Measurements from ENCODE around the gene TRAM2.
A peak's percentile ranks its signal among the peaks of the same experiment; 100 is the strongest.

Gene TRAM2

GRCh38 chr6:52519618-52520017, 57.2 kb downstream of the TRAM2 start:
- Histone ChIP-seq H3K27me3 (ENCODE audit: control insufficient read depth in 3 of 3, insufficient read depth in 3 of 3, low read depth in 1 of 3, low read length in 3 of 3) (no peaks in the 10 kb centered on the region), H2BK15ac (ENCODE audit: low read length) (no peak overlapping the region), H3K36me3 (replicated peaks in 1 of 2; ENCODE audit: control insufficient read depth in 2 of 2, insufficient read depth in 2 of 2, low read length in 2 of 2) (peaks cover 2 to 22% of the 10 kb centered on the region in 2 donors), H2BK5ac (ENCODE audit: low read length) (no peak overlapping the region), H2AFZ (ENCODE audit: low read length) (no peak overlapping the region), H4K91ac (ENCODE audit: low read depth, low read length, poor library complexity) (no peak overlapping the region), H3K27ac (replicated peaks; ENCODE audit: low read length) (no peak overlapping the region), H3K18ac (ENCODE audit: low read length) (no peak overlapping the region), H3K4me1 (ENCODE audit: control insufficient read depth in 2 of 2, insufficient read depth in 1 of 2, low read depth in 1 of 2, low read length in 2 of 2) (peaks cover 12 to 22% of the 10 kb centered on the region in 2 donors), H3K14ac (ENCODE audit: low read length) (no peak overlapping the region), H3K9ac (ENCODE audit: low read depth, low read length, poor library complexity) (no peak overlapping the region), H4K8ac (ENCODE audit: low read depth, low read length) (no peak overlapping the region), H3K9me3 (replicated peaks in 1 of 2; ENCODE audit: control insufficient read depth in 2 of 2, insufficient read depth in 1 of 2, low read depth in 1 of 2, low read length in 2 of 2) (no peaks in the 10 kb centered on the region), H3K4me3 (ENCODE audit: low read length in 2 of 2) (no peak overlapping the region), H2BK120ac (ENCODE audit: low read depth, low read length) (no peak overlapping the region), H2BK12ac (ENCODE audit: low read length) (no peak overlapping the region), H3K4ac (ENCODE audit: low read length) (no peak overlapping the region), H2AK5ac (ENCODE audit: low read depth, low read length) (no peak overlapping the region), H3K23ac (ENCODE audit: low read depth, low read length, poor library complexity) (no peak overlapping the region), H3K79me1 (ENCODE audit: low read depth, low read length) (peaks cover 2% of the 10 kb centered on the region), H3K4me2 (ENCODE audit: insufficient read depth, low read length, poor library complexity, severe bottlenecking) (no peak overlapping the region)
- no CpG with 5 or more reads among the region's 4 CpGs for WGBS, 2 donors (ENCODE audit: extremely low coverage in 2 of 2, insufficient read length in 2 of 2, insufficient replicate concordance in 1 of 2)
- DNase-seq (ENCODE audit: low spot score): no peak

- peaks cover 14 to 27% of the 10 kb centered on the region in 2 donors for H3K4me1 ChIP-seq (ENCODE audit: control insufficient read depth in 2 of 2, insufficient read depth in 1 of 2, low read depth in 1 of 2, low read length in 2 of 2)
- no peak overlapping the region for H3K4ac ChIP-seq (ENCODE audit: low read length)
- DNase-seq (ENCODE audit: low spot score): no peak
- H3K27ac ChIP-seq (replicated peaks; ENCODE audit: low read length): no peak overlapping the region
- peak overlapping the region; percentile 26 for H2AK5ac ChIP-seq (ENCODE audit: low read depth, low read length)
- H3K27me3 ChIP-seq (ENCODE audit: control insufficient read depth in 3 of 3, insufficient read depth in 3 of 3, low read depth in 1 of 3, low read length in 3 of 3): no peaks in the 10 kb centered on the region
- peak overlapping the region; percentile 14 for H3K14ac ChIP-seq (ENCODE audit: low read length)
- H3K79me1 ChIP-seq (ENCODE audit: low read depth, low read length): peaks cover 2% of the 10 kb centered on the region
- H2BK12ac ChIP-seq (ENCODE audit: low read length): no peak overlapping the region
- no peaks in the 10 kb centered on the region for H3K9me3 ChIP-seq (replicated peaks in 1 of 2; ENCODE audit: control insufficient read depth in 2 of 2, insufficient read depth in 1 of 2, low read depth in 1 of 2, low read length in 2 of 2)
- no CpG with 5 or more reads among the region's 13 CpGs for WGBS, 2 donors (ENCODE audit: extremely low coverage in 2 of 2, insufficient read length in 2 of 2, insufficient replicate concordance in 1 of 2)
- no peak overlapping the region for H2BK120ac ChIP-seq (ENCODE audit: low read depth, low read length)
- peak overlapping the region; percentile 83 for H3K18ac ChIP-seq (ENCODE audit: low read length)
- H2BK5ac ChIP-seq (ENCODE audit: low read length): no peak overlapping the region
- H3K4me3 ChIP-seq (ENCODE audit: low read length in 2 of 2): no peak overlapping the region
- no peak overlapping the region for H2BK15ac ChIP-seq (ENCODE audit: low read length)
- peaks cover 4 to 34% of the 10 kb centered on the region in 2 donors for H3K36me3 ChIP-seq (replicated peaks in 1 of 2; ENCODE audit: control insufficient read depth in 2 of 2, insufficient read depth in 2 of 2, low read length in 2 of 2)
- peak overlapping the region; percentile 61 for H3K23ac ChIP-seq (ENCODE audit: low read depth, low read length, poor library complexity)
- H4K8ac ChIP-seq (ENCODE audit: low read depth, low read length): no peak overlapping the region
- H4K91ac ChIP-seq (ENCODE audit: low read depth, low read length, poor library complexity): no peak overlapping the region
- no peak overlapping the region for H3K4me2 ChIP-seq (ENCODE audit: insufficient read depth, low read length, poor library complexity, severe bottlenecking)
- peak overlapping the region; percentile 79 for H2AFZ ChIP-seq (ENCODE audit: low read length)
- H3K9ac ChIP-seq (ENCODE audit: low read depth, low read length, poor library complexity): no peak overlapping the region
Observed at GRCh38 chr6:52518279-52518945, 58.4 kb downstream of the TRAM2 start.

GRCh38 chr6:52517502-52518278, 59.2 kb downstream of the TRAM2 start:
- Histone ChIP-seq H3K4ac (ENCODE audit: low read length) (no peak overlapping the region), H4K91ac (ENCODE audit: low read depth, low read length, poor library complexity) (peak overlapping the region; percentile 66), H3K27ac (replicated peaks; ENCODE audit: low read length) (peak overlapping the region; percentile 42), H3K27me3 (ENCODE audit: control insufficient read depth in 3 of 3, insufficient read depth in 3 of 3, low read depth in 1 of 3, low read length in 3 of 3) (no peaks in the 10 kb centered on the region), H2BK5ac (ENCODE audit: low read length) (no peak overlapping the region), H2BK12ac (ENCODE audit: low read length) (no peak overlapping the region), H2AK5ac (ENCODE audit: low read depth, low read length) (peak overlapping the region; percentile 26), H3K9me3 (replicated peaks in 1 of 2; ENCODE audit: control insufficient read depth in 2 of 2, insufficient read depth in 1 of 2, low read depth in 1 of 2, low read length in 2 of 2) (no peaks in the 10 kb centered on the region), H3K9ac (ENCODE audit: low read depth, low read length, poor library complexity) (peak overlapping the region; percentile 21), H2BK120ac (ENCODE audit: low read depth, low read length) (no peak overlapping the region), H2AFZ (ENCODE audit: low read length) (peak overlapping the region; percentile 79), H3K4me3 (ENCODE audit: low read length in 2 of 2) (no peak overlapping the region), H3K18ac (ENCODE audit: low read length) (peak overlapping the region; percentile 83), H3K23ac (ENCODE audit: low read depth, low read length, poor library complexity) (peak overlapping the region; percentile 61), H3K79me1 (ENCODE audit: low read depth, low read length) (peaks cover 2% of the 10 kb centered on the region), H3K14ac (ENCODE audit: low read length) (peak overlapping the region; percentile 14), H3K4me2 (ENCODE audit: insufficient read depth, low read length, poor library complexity, severe bottlenecking) (no peak overlapping the region), H4K8ac (ENCODE audit: low read depth, low read length) (no peak overlapping the region), H3K4me1 (ENCODE audit: control insufficient read depth in 2 of 2, insufficient read depth in 1 of 2, low read depth in 1 of 2, low read length in 2 of 2) (peaks cover 14 to 27% of the 10 kb centered on the region in 2 donors), H3K36me3 (replicated peaks in 1 of 2; ENCODE audit: control insufficient read depth in 2 of 2, insufficient read depth in 2 of 2, low read length in 2 of 2) (peaks cover 4 to 41% of the 10 kb centered on the region in 2 donors), H2BK15ac (ENCODE audit: low read length) (no peak overlapping the region)
- DNase-seq (ENCODE audit: low spot score): peak; percentile 36
- WGBS, 2 donors (ENCODE audit: extremely low coverage in 2 of 2, insufficient read length in 2 of 2, insufficient replicate concordance in 1 of 2): no CpG with 5 or more reads among the region's 14 CpGs

DNA sequence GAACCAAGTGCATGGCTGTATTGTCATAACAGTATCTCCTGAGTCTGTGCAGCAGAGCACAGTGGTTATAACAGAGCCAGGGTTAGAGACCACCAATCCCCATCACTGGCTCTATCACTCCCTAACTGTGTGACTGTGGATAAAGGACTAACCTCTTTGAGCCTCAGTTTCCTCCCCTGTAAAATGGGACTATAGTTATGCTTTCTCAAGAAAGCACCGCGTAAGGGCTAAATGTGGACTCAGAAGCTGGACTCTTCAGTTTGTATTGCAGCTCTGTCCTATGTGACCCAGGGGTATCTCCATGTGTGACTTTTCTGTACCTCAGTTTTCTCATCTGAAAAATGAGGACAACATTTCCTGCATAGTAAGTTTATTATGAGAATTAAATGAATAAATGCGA, 59.9 kb downstream of the TRAM2 start:
- no peak for DNase-seq (ENCODE audit: low spot score)
- Histone ChIP-seq H3K4me3 (ENCODE audit: low read length in 2 of 2) (no peak overlapping the region), H2BK120ac (ENCODE audit: low read depth, low read length) (no peak overlapping the region), H2AFZ (ENCODE audit: low read length) (no peak overlapping the region), H3K79me1 (ENCODE audit: low read depth, low read length) (peaks cover 2% of the 10 kb centered on the region), H3K4me1 (ENCODE audit: control insufficient read depth in 2 of 2, insufficient read depth in 1 of 2, low read depth in 1 of 2, low read length in 2 of 2) (peaks cover 16 to 27% of the 10 kb centered on the region in 2 donors), H3K23ac (ENCODE audit: low read depth, low read length, poor library complexity) (no peak overlapping the region), H3K18ac (ENCODE audit: low read length) (no peak overlapping the region), H3K4me2 (ENCODE audit: insufficient read depth, low read length, poor library complexity, severe bottlenecking) (no peak overlapping the region), H2BK12ac (ENCODE audit: low read length) (no peak overlapping the region), H3K9me3 (replicated peaks in 1 of 2; ENCODE audit: control insufficient read depth in 2 of 2, insufficient read depth in 1 of 2, low read depth in 1 of 2, low read length in 2 of 2) (no peaks in the 10 kb centered on the region), H2BK5ac (ENCODE audit: low read length) (no peak overlapping the region), H3K9ac (ENCODE audit: low read depth, low read length, poor library complexity) (no peak overlapping the region), H3K27ac (replicated peaks; ENCODE audit: low read length) (no peak overlapping the region), H2BK15ac (ENCODE audit: low read length) (no peak overlapping the region), H3K4ac (ENCODE audit: low read length) (no peak overlapping the region), H2AK5ac (ENCODE audit: low read depth, low read length) (no peak overlapping the region), H4K8ac (ENCODE audit: low read depth, low read length) (no peak overlapping the region), H3K27me3 (ENCODE audit: control insufficient read depth in 3 of 3, insufficient read depth in 3 of 3, low read depth in 1 of 3, low read length in 3 of 3) (no peaks in the 10 kb centered on the region), H3K36me3 (replicated peaks in 1 of 2; ENCODE audit: control insufficient read depth in 2 of 2, insufficient read depth in 2 of 2, low read length in 2 of 2) (peaks cover 4 to 43% of the 10 kb centered on the region in 2 donors), H4K91ac (ENCODE audit: low read depth, low read length, poor library complexity) (no peak overlapping the region), H3K14ac (ENCODE audit: low read length) (no peak overlapping the region)
- WGBS, 2 donors (ENCODE audit: extremely low coverage in 2 of 2, insufficient read length in 2 of 2, insufficient replicate concordance in 1 of 2): no CpG with 5 or more reads among the region's 3 CpGs
